ENCODE results near the gene FRK.
"Not testable (repeated sequence)": the region's sequence is repeated elsewhere in the genome, so short reads cannot be mapped to it uniquely, and the experiment has no call there.

The FRK gene

DNA sequence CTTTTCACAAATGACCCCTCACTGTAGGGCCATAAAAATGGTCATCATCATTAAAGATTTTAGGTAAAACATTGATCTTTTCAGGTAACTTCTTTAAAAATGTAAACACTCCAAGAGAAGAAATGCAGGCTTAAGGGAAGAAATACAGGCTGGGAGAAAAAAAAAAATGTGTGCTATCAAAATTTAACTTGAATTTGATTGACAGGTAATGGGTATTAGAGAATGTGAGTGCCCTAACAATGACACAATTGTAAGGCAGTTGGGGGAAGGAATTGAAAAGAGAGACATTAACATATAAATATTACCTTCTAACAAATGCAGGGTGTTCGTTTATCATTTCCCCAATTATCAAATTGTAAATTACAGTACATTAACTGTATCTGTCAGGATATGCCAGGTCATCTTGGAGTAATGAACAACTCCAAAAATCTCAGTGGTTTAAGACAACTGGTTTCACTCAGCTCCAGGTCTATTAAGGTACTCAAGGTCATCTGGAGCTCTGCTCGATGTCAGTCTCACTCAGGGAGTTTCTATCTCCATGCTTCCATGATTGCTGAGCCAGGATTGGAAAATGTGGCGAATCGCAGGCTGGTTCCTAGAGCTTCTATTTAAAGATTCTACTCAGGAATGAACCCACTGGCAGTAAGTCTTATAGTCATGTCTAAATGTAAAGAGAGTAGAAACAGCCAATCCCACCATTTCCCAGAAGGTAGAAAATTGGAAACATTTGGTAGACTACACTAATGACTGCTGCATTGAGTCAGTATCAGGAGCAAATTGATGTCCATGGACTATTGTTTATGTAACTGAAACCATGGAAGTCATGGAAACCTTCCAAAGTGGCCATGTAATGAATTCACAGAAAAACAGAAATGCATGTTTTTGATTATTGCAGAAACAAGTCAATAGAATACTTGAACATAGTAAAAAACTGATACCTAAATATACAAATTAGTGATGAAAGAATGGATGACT is 55.6 kb downstream of the FRK start:
- DNase-seq = no peak

DNA sequence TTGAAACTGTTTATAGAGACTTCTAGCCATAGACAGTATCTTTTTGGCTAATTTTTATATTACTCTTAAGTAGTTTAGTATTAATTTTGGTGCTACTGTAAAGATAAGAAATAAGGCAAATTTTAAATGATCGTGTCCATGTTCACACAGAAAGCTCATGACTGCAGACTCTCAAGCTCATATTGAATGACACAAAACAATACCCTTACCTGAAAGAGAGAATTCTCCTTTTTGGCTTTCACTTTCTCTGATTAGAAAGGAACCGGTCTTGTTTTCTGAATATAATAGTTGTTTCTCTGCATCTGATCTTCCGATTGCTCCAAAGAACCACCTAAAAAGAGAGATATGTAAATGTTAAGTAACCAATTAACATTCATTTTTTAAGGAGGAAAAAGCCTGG is 57.0 kb downstream of the FRK start:
- DNase-seq = no peak

DNA sequence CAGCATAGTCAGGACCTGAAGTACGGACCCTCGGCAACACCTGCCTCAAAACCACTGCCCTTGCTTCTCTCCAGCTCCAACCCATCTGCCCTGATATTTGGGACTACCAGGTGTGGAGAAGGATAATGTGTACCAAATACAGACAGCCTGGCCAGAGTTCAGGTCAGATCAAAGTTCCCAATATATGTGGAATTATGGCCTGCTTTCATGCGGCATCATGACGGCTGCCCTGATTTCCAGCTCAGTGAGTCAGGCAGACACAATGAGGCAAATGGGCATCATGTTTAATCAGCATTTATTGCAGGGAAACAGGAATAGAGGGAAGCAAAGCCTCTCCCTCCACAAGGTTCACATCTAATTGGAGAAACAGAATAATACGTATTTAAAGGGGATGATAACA is 57.9 kb downstream of the FRK start:
- no peak for DNase-seq

DNA sequence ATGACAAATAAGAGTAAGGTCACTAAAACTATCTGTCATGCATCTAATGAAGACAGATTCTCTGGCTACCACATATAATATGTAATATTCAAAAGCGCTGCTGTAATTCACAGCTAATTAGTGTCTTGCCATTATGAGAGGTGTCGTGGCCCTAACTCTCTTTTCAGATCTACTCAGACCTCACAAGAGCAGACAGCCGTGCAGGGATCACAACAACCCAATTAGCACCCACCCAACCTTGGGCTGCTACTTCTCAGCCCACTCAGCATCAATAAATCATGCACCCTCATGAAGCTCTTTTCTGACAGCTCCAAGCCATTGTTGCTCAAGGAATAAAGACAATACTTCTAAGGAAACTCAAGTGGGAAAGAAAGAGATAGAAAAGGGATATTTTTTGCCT is 61.5 kb downstream of the FRK start:
- DNase-seq = no peak

DNA sequence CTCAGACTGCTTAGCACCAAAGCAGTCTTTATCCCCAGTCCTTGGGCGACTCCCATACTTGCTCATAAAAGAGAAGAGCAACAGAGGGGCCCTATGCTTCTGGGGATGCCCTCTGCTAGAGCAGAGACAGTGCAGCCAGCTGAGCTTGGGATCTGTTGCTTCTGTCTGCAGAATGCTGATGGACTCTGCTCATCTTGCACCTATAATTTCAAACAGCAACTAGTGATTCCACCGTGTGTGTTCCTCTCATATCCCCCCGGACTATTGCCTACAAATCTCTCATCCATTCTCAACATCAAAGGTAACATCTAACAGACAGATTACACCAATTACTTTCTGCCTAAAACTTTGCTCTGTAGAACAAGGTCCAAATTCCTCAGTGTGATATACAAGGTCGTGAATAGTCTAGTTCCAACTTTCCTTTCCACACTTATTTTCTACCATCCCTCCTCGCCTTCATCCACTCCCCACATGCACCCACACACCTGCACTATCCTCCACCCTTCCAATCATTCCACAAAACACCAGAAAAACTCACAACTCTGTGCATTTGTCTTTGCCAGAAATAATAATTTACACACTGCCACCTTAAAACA is 62.6 kb downstream of the FRK start:
- no peak for DNase-seq

DNA sequence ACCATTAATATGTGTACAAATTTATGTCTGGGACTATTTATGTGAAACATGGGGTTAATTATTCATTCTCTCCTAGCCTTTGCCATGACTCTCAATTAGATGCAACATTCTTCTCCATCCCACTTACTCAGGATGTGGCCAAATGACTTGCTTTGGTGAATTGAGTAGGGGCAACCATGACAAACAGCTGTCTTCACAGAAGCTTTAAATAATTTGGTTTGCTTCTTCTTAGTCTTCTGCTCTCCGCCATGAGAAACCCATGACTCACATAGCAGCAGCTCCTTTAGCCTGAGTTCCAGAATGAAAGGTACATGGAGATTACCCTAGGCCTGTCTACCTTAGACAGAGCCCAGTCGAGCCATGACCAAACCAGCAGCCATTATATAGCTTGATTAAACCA is 74.7 kb downstream of the FRK start:
- DNase-seq = no peak

DNA sequence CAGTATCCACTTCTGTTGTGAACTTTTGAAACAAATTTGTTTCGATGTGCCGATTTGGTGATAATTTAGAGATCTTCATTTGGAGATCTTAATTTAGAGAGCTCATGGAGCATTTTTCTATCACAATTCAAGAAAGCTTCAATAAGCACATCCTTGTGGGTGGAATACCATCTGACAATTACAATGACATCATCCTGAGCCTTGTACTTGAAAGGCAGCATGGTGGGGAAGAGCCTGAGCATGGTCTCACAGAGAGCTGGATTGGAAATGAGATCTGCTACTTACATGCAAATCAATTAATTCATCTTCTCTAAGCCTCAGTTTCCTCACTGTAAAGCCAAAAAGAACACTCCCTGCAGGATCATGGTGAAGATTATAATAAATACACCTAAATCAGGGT is 75.9 kb downstream of the FRK start:
- no peak for DNase-seq

DNA sequence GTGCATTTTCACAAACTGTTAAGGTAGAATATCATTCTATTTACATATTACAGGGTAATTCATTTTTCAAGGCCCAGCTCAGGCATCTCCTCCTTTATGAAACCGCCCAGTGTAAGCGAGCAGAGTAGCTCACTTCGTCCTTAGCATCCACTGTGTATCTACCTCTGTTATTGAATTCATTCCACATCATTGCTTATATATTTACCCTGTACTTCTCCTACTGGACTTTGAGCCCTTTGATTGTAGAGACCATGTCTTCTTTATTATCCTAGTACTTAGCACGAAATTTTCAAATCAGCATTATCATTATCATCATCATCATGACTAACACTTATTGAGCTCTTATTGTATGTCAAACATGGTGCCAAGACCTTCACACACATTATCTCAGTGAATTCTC is 76.7 kb downstream of the FRK start:
- DNase-seq = no peak

DNA sequence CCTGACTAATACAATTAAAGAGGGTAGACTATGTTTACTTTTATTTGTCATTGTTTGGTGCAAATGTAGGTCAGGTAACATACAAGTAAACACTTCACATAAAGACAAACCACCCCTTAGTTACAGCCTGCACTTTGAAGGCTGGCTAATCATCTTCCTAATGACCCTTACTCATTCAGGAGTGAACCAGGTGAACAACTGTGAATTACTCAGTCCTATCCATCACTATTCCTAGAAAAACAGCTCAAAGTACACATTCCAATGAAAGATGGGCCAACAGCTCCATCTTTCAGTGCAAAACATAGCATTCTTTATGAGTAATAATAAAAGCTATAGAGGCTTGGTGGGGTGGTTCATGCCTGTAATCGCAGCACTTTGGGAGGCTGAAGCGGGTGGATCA is 78.2 kb downstream of the FRK start:
- no peak for DNase-seq

DNA sequence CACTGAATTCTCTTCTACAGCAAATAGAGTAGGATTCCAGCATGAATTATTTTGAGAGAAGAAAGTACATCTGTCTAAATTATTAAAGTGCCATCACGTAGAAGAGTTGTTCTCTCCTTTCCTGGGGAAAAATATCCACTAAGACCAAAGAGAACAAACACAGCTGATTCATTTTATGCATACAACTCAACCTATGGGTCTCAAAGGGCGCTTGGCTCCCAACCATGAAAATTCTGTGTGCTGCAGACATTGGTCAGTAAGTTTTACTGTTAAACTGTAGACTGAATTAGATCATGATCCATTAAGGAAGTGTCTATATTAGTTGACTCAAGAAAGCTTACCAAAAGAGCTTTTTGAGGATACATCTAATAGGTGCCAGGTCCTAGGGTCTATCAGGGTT is 83.5 kb downstream of the FRK start:
- DNase-seq = no peak

DNA sequence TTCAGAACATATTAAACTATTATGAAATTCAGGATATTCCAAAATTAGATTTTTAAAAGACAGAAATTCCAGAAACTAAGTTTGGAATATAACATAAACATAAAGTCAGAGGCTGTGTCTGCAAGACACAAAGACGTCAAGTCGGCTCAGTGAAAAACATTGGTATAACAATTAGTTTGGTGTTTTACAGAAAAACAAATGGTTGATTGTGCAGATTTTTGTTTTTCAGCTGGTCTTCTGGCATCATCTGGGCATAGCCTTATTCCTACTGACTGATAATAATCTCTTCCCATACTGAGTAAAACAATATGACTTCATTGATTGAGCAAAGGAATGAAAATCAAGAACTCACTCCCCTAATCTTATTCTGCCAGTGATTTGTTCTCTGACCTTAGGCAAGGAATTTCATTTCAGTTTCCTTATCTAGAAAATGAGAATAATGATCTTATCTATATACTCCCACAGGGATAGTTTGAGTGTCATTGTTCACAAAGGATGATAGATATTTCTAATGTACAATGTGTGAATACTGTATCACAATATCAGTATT is 84.3 kb downstream of the FRK start:
- no peak for DNase-seq

DNA sequence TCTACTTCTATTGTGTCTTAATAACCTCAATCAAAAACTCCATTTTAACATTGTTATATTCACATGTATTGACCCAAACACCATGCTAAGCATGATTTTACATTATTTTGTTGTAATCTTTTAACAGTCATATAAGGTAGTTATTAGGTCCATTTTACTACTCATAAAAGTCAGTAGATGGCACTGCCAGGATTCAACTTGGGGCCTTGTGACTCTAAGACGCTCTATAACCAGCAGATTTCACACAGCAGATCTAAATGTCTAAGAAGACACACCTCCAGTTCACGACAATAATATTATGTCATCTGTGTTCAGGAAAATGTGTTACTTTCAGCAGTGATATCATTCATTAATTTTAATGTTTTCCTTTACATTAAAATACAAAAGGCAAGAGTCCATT is 88.0 kb downstream of the FRK start:
- DNase-seq = no peak

DNA sequence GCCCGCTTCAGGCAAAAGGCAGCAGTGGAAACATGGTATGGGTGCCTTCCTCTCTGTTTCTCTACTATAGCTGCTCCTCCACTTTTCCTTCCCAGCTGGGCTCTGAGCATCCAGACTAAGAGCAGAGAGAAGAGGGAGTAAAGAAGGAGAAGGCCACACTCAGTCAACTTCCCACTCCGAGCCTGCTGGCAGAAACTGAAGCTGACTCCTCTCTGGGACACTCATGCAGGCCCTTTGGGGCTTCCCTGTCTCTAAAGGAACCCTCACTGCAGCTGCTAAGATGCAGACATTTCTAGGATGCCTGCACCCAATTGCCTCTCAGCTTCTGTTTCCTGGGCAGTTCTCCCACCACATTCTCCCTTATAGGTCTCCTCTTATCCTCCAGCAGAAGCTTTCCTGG is 88.9 kb downstream of the FRK start:
- DNase-seq = no peak

DNA sequence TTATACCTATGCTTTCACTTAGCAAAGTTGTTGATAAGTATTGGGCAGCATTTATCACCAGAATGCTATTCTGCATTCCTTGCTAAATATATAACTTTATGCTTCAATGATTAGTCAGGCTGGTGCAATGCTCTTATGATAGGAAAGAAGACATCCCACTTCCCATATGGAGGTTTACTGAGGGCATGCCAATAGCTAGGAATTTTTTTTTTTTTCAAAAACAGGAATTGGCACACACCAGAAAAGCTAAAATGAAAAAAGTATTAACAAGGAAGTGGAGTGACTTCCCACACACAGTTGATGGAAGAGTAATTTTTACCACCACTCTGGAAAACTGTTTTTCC is 90.8 kb downstream of the FRK start:
- no peak for DNase-seq

DNA sequence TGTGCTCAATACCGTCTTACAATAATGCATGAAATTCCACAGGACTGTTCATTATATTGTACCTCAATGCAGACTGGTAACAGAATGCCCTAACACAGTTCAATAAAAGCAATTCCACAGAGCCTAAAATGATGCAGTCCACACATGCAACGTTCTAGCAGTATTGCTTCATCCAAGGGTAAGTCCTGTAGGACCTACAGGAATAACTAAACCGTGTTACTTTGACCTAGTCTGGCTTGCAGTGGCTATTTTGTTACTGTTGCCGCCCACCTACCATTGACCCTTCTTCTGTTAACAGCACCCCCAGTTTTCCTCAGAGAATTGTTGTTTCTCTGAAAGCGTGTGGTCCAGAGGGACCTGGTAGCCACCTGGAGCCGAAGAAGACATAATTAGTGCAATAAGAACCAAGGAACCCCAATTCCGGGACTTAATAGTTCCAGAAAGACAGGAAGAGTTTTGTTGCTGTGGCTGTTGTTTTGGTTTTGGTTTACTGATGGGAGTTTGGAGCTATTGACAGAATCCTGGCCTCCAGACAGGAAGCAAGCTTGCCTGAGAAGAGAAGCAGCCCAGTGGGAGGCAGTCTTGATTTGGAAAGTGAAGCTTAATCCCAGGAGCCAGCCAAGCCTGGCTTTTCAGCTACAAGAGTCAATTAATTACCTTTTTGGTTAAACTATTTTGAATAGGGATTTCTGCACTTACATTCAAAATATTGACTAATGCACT is 91.3 kb downstream of the FRK start:
- no peak for DNase-seq

DNA sequence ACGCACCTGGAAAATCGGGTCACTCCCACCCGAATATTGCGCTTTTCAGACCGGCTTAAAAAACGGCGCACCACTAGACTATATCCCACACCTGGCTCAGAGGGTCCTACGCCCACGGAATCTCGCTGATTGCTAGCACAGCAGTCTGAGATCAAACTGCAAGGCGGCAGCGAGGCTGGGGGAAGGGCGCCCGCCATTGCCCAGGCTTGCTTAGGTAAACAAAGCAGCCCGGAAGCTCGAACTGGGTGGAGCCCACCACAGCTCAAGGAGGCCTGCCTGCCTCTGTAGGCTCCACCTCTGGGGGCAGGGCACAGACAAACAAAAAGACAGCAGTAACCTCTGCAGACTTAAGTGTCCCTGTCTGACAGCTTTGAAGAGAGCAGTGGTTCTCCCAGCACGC is 100.4 kb downstream of the FRK start:
- DNase-seq = not testable (repeated sequence)

DNA sequence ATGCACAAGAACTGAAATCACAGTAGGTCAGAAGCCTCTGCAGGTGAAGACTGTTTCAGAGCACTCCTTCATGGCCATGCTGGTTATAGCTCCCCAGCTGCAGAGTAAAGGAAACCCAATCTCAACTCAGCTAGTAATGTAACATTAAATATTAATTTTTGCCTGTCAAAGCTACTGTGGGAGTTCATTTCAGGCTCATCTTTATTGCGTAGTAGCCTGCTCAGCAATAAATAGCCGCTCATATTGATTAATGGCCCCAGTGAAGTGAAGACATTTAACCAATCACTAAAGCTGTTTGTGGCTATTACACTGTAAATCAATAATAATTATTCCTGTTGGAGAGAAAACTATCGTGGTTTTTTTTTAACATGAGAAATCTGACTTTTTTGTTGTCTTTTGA is 101.7 kb downstream of the FRK start:
- DNase-seq = no peak

DNA sequence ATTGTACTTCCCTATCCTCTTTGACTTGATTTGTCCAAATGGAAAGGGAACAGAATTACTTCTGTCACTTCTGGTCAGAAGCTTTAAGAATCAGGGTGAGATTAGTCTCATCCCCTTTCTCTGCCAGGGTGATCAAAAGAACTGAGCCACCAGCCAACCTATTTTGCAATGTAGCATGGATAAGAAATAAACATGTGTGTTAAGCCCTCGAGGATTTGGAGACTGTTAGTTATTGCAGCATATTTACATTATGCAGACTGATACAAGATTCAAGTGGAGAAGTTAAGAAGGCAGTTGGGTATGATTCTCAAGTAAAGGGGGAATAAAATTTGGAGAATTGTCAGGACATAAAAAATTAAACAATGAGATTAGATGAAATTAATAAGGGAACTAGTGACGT is 106.0 kb downstream of the FRK start:
- no peak for DNase-seq

DNA sequence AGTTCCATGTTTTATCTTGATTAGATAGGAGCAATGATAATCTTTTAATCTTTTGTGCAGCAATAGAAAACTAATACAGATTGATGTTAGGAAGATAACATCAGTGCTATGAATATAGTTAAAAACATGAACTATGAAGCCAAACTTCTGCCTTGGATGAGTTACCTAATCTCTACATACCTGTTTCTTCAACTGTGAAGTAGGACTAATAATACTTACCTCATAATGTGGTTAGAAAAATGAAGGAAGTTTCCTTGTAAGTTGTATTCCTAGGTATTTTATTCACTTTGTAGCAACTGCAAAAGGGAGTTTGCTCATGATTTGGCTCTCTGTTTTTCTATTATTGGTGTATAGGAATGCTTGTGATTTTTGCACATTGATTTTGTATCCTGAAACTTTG is 111.9 kb downstream of the FRK start:
- DNase-seq = no peak

DNA sequence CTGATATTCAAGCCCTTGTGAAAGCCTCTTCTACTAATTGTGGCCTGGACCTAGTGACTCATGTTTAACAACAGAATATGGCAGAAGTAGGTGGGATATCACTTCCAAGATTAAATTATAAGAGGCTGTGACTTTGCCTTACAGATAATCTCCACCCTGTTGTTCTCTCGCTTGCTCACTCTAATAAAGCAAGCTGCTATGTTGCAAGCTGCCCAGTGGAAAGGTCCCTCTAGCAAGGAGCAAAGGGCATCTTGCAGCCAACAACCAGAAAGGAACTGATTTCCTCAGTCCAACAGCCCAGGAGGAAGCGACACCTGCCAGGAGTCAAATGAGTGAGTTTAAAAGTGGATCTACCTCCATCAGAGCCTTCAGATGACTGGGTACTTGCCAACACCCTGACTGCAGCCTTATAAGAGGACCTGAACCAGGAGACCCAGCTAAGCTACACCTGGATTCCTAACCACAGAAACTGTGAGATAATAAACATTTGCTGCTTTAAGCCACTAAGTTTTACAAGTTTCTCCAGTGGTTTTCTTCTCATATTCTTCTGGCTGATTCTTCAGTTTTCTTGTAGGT is 112.6 kb downstream of the FRK start:
- DNase-seq = no peak

DNA sequence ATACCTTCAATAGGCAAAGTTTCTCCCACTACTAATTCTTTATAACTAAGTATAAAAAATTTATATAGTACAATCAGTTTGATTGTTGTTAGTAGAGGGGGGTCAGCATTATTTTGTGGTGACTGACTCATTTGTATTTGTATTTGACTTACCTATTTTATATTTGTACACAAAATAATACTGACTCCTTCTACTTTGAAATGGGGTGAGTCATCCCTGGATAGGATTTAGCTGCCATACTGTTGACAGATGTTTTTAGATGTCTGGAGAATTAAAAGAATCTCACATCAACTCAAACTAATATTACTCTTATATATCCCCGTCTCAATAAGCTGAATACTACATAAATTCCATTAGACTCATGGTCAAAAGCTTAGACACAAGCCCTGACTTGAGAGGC is 114.9 kb downstream of the FRK start:
- DNase-seq = no peak

DNA sequence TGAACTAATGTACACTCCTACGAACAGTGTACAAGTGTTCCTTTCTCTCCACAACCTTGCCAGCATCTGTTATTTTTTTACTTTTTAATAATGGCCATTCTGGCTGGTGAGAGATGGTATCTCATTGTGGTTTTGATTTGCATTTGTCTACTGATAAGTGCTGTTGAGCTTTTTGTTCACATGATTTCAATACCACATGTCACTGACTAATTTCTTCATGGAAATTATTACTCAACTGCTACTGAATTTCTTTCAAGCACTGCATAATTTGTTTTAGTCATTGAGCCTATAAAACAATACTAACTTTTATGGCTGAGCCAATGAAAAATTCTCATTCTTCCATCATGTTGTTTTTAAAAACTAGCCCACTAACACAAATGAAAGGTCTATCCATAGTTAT is 115.4 kb downstream of the FRK start:
- no peak for DNase-seq

DNA sequence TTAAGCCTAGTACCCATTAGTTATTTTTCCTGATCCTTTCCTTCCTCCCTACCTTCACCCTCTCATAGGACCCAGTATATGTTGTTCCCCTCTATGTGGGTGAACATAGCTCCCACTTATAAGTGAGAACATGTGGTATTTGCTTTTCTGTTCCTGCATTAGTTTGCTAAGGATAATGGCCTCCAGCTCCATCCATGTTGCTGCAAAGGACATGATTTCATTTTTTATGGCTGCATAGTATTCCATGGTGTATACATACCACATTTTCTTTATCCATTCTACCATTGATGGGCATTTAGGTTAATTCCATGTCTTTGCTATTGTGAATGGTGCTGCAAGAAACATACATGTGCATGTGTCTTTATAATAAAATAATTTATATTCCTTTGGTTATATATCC is 115.9 kb downstream of the FRK start:
- DNase-seq = not testable (repeated sequence)
